Hypothalamus (tissue), 51 donors: ENCODE results near the gene DCST2.
A peak's percentile ranks its signal among the peaks of the same experiment; 100 is the strongest.

Source experiments
- DNase-seq, 51 donors: peaks; one replicate each; lab custom pipeline; 2025; lab: John Stamatoyannopoulos, UW

The DCST2 gene

GRCh38 chr1:155070721-155071569, 37.4 kb upstream of the DCST2 start:
- peak in 37 of 51 donors; percentile 14 to 79 (median 52) for DNase-seq

GRCh38 chr1:155070158-155070621, 36.6 kb upstream of the DCST2 start:
- peak in 4 of 51 donors; percentile 12 to 38 (median 24) for DNase-seq

GRCh38 chr1:155069551-155070157, 36.1 kb upstream of the DCST2 start:
- DNase-seq = peak in 4 of 51 donors; percentile 10 to 43 (median 16)

- no peak for DNase-seq
Measured at GRCh38 chr1:155068599-155068998, 35.0 kb upstream of the DCST2 start.

- DNase-seq = no peak
Measured at GRCh38 chr1:155066777-155067176, 33.2 kb upstream of the DCST2 start.

- DNase-seq = no peak
Measured at GRCh38 chr1:155064832-155065429, 31.4 kb upstream of the DCST2 start.

GRCh38 chr1:155064111-155064831, 30.7 kb upstream of the DCST2 start:
- DNase-seq = no peak

GRCh38 chr1:155063550-155064110, 30.0 kb upstream of the DCST2 start, which contains the start of gene EFNA4:
Gene EFNA4, plus strand, starts transcription at chr1:155063740. Its CDS starts 84 bp downstream, at chr1:155063824.
- DNase-seq = peak in 39 of 51 donors; percentile 11 to 69 (median 47)

- peak in 12 of 51 donors; percentile 5 to 47 (median 21) for DNase-seq
Measured at GRCh38 chr1:155062702-155063411, 29.3 kb upstream of the DCST2 start.

- DNase-seq = peak in 1 of 51 donors; percentile 38
Measured at GRCh38 chr1:155062151-155062686, 28.6 kb upstream of the DCST2 start.

- peak in 48 of 51 donors; percentile 16 to 87 (median 62) for DNase-seq
Measured at GRCh38 chr1:155061381-155062150, 28.0 kb upstream of the DCST2 start.

GRCh38 chr1:155060736-155061135, 27.2 kb upstream of the DCST2 start:
- no peak for DNase-seq

- no peak for DNase-seq
Measured at GRCh38 chr1:155057788-155058211, 24.2 kb upstream of the DCST2 start.

GRCh38 chr1:155057104-155057503, 23.5 kb upstream of the DCST2 start:
- DNase-seq = no peak

GRCh38 chr1:155053531-155054105, 20.0 kb upstream of the DCST2 start:
- no peak for DNase-seq

- DNase-seq = peak in 4 of 51 donors; percentile 7 to 38 (median 10)
Measured at GRCh38 chr1:155052439-155053395, 19.1 kb upstream of the DCST2 start.
